ACC112 (cell line): Measurements from ENCODE around the gene HOXC6.
"Not testable (repeated sequence)": the region's sequence is repeated elsewhere in the genome, so short reads cannot be mapped to it uniquely, and the experiment has no call there.

Experiments used
- H2AFZ ChIP-seq: fragments of 200-600 bp; sonication (generic); one replicate; pipeline ENCODE4 v1.6.0; 2017; ENCODE audit warnings: antibody characterized with exemption, low read length; ENCODE audit not compliant: unreplicated experiment
- H3K27ac ChIP-seq: fragments of 200-600 bp; sonication (generic); 2 replicates; pipeline ENCODE4 v1.5.1; 2014; ENCODE audit warnings: low read depth, mild to moderate bottlenecking, antibody characterized with exemption, low read length, moderate library complexity
- H3K27me3 ChIP-seq: fragments of 200-600 bp; sonication (generic); 2 replicates; pipeline ENCODE4 v1.6.1; 2014; ENCODE audit warnings: mild to moderate bottlenecking, antibody characterized with exemption, low read length, moderate library complexity, mixed read lengths; ENCODE audit not compliant: insufficient read depth
- H3K36me3 ChIP-seq: fragments of 200-600 bp; sonication (generic); 2 replicates; pipeline ENCODE4 v1.6.1; 2016; ENCODE audit warnings: mild to moderate bottlenecking, antibody characterized with exemption, low read length, moderate library complexity, mixed read lengths; ENCODE audit not compliant: insufficient read depth
- H3K4me1 ChIP-seq: fragments of 200-600 bp; sonication (generic); one replicate; pipeline ENCODE4 v1.6.1; 2016; ENCODE audit warnings: low read length, mixed read lengths; ENCODE audit not compliant: insufficient read depth, unreplicated experiment, control insufficient read depth
- H3K4me3 ChIP-seq: fragments of 200-600 bp; sonication (generic); 2 replicates; pipeline ENCODE4 v1.5.1; 2014; ENCODE audit warnings: mild to moderate bottlenecking, low read depth, low read length
- H3K79me2 ChIP-seq: fragments of 200-600 bp; sonication (generic); one replicate; pipeline ENCODE4 v1.6.0; 2016; ENCODE audit warnings: low read length; ENCODE audit not compliant: control insufficient read depth, unreplicated experiment, insufficient read depth

The HOXC6 gene

GRCh38 chr12:54074308-54074707, 46.1 kb downstream of the HOXC6 start:
- Histone ChIP-seq H3K27ac (no peak overlapping the region), H3K27me3 (no peaks in the 10 kb centered on the region; the same call in 1 of the 2 replicates), H3K36me3 (no peaks in the 10 kb centered on the region), H3K4me3 (no peak overlapping the region), H2AFZ (no peak overlapping the region), H3K4me1 (no peaks in the 10 kb centered on the region), H3K79me2 (no peaks in the 10 kb centered on the region)

- no peaks in the 10 kb centered on the region for H3K4me1 ChIP-seq
- H3K36me3 ChIP-seq = no peaks in the 10 kb centered on the region
- H3K27ac ChIP-seq = no peak overlapping the region
- H2AFZ ChIP-seq = no peak overlapping the region
- H3K27me3 ChIP-seq = no peaks in the 10 kb centered on the region; the same call in 1 of the 2 replicates
- no peak overlapping the region for H3K4me3 ChIP-seq
- no peaks in the 10 kb centered on the region for H3K79me2 ChIP-seq
Measured at GRCh38 chr12:54075409-54075808, 47.2 kb downstream of the HOXC6 start.

DNA sequence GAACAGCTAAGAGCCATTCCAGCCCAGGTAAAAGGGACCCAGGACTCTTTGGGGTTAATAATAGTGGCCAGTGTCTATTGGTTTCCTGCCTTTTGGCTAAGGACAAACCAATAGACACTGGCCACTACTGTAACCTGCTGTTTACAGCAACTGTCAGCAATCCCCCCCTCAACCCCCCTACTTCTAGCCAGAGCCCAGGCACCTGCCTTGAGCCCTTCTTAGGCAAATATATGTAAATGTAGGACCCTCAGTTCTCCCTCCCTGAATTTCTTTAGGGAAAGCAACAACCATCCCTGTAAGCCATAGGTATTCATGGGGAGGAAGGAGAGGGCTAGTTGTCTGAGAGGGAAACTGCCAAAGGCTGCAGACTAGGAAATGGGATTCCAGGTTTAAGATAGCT, 47.7 kb downstream of the HOXC6 start:
- H3K27me3 ChIP-seq = no peaks in the 10 kb centered on the region

GRCh38 chr12:54077843-54078242, 49.6 kb downstream of the HOXC6 start:
- not testable (repeated sequence) for H3K27me3 ChIP-seq, H3K4me1 ChIP-seq, H3K79me2 ChIP-seq, H3K36me3 ChIP-seq, H3K27ac ChIP-seq, H3K4me3 ChIP-seq, H2AFZ ChIP-seq

More for the DNA sequence above, 47.7 kb downstream of the HOXC6 start:
- Histone ChIP-seq H3K27ac (no peak overlapping the region), H3K36me3 (no peaks in the 10 kb centered on the region), H3K4me1 (no peaks in the 10 kb centered on the region), H3K79me2 (no peaks in the 10 kb centered on the region), H2AFZ (no peak overlapping the region), H3K4me3 (no peak overlapping the region)

GRCh38 chr12:54079115-54079514, 50.9 kb downstream of the HOXC6 start:
- not testable (repeated sequence) for H3K4me3 ChIP-seq, H3K4me1 ChIP-seq, H3K79me2 ChIP-seq, H3K27me3 ChIP-seq, H2AFZ ChIP-seq, H3K36me3 ChIP-seq, H3K27ac ChIP-seq
